ACC112 (cell line): Measurements from ENCODE around the gene RTTN.
"Not testable (repeated sequence)": the region's sequence is repeated elsewhere in the genome, so short reads cannot be mapped to it uniquely, and the experiment has no call there.

Source experiments
- H2AFZ ChIP-seq: fragments of 200-600 bp; sonication (generic); one replicate; pipeline ENCODE4 v1.6.0; 2017; ENCODE audit warnings: antibody characterized with exemption, low read length; ENCODE audit not compliant: unreplicated experiment
- H3K27ac ChIP-seq: fragments of 200-600 bp; sonication (generic); 2 replicates; pipeline ENCODE4 v1.5.1; 2014; ENCODE audit warnings: low read depth, mild to moderate bottlenecking, antibody characterized with exemption, low read length, moderate library complexity
- H3K27me3 ChIP-seq: fragments of 200-600 bp; sonication (generic); 2 replicates; pipeline ENCODE4 v1.6.1; 2014; ENCODE audit warnings: mild to moderate bottlenecking, antibody characterized with exemption, low read length, moderate library complexity, mixed read lengths; ENCODE audit not compliant: insufficient read depth
- H3K36me3 ChIP-seq: fragments of 200-600 bp; sonication (generic); 2 replicates; pipeline ENCODE4 v1.6.1; 2016; ENCODE audit warnings: mild to moderate bottlenecking, antibody characterized with exemption, low read length, moderate library complexity, mixed read lengths; ENCODE audit not compliant: insufficient read depth
- H3K4me1 ChIP-seq: fragments of 200-600 bp; sonication (generic); one replicate; pipeline ENCODE4 v1.6.1; 2016; ENCODE audit warnings: low read length, mixed read lengths; ENCODE audit not compliant: insufficient read depth, unreplicated experiment, control insufficient read depth
- H3K4me3 ChIP-seq: fragments of 200-600 bp; sonication (generic); 2 replicates; pipeline ENCODE4 v1.5.1; 2014; ENCODE audit warnings: mild to moderate bottlenecking, low read depth, low read length
- H3K79me2 ChIP-seq: fragments of 200-600 bp; sonication (generic); one replicate; pipeline ENCODE4 v1.6.0; 2016; ENCODE audit warnings: low read length; ENCODE audit not compliant: control insufficient read depth, unreplicated experiment, insufficient read depth

RTTN gene

GRCh38 chr18:70205421-70206397, at the start of gene RTTN:
Gene RTTN, minus strand, starts transcription at chr18:70205687. Its CDS starts 29 bp downstream, at chr18:70205658.
- Histone ChIP-seq H3K4me3 (peak within 1 kb of the TSS; percentile 94), H3K4me1 (peaks cover 9% of the 10 kb centered on the region)

DNA sequence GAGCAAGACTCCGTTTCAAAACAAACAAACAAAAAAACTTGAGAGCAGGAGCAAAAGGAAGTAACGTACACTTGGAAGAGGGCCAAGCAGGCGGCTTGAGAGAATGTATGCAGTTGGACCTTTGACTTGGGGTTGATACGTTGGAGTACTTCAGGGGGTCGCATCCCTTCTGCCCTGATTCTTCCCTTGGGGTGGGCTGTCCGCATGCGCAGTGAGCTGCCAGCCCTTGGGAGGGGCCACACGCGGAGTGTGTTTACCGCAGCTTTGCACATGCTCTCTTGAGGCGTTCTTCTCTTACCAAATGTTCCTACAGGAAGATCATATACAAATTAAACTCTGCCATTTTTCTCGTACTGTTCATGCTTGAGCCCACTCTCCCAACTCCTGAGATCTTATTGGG, 45.3 kb upstream of the RTTN start:
- Histone ChIP-seq H2AFZ (no peak overlapping the region), H3K4me3 (no peak overlapping the region), H3K36me3 (no peaks in the 10 kb centered on the region), H3K4me1 (peaks cover 10% of the 10 kb centered on the region), H3K27me3 (no peaks in the 10 kb centered on the region), H3K27ac (no peak overlapping the region), H3K79me2 (no peaks in the 10 kb centered on the region)

More at GRCh38 chr18:70205421-70206397, at the start of gene RTTN:
- H3K27ac ChIP-seq = peak within 1 kb of the TSS; percentile 93
- H3K79me2 ChIP-seq = peaks cover 21% of the 10 kb centered on the region
- H3K36me3 ChIP-seq = 0 out of 2 replicates have a peak, but pooled peaks cover 3% of the 10 kb centered on the region
- H3K27me3 ChIP-seq = no peaks in the 10 kb centered on the region
- peak within 1 kb of the TSS; percentile 99 for H2AFZ ChIP-seq

DNA sequence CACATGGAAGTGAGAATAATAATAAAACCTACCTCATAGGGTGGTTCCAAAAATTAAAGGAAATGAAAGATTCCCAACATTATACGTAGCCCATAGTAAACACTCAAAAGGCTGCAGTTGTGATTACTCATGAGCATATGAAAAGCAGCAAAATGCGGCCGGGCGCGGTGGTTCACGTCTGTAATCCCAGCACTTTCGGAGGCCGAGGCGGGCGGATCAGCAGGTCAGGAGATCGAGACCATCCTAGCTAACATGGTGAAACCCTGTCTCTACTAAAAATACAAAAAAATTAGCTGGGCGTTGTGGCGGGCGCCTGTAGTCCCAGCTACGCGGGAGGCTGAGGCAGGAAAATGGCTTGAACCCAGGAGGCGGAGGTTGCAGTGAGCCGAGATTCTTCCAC, 44.4 kb upstream of the RTTN start:
- peaks cover 15% of the 10 kb centered on the region for H3K4me1 ChIP-seq
- not testable (repeated sequence) for H3K4me3 ChIP-seq, H3K79me2 ChIP-seq, H2AFZ ChIP-seq, H3K27ac ChIP-seq, H3K36me3 ChIP-seq, H3K27me3 ChIP-seq

GRCh38 chr18:70249118-70249517, 43.6 kb upstream of the RTTN start:
- Histone ChIP-seq H3K4me3 (no peak overlapping the region), H3K27me3 (no peaks in the 10 kb centered on the region), H3K4me1 (peaks cover 19% of the 10 kb centered on the region), H2AFZ (no peak overlapping the region), H3K27ac (peak overlapping the region; percentile 19; the same call in 1 of the 2 replicates), H3K36me3 (no peaks in the 10 kb centered on the region), H3K79me2 (no peaks in the 10 kb centered on the region)

DNA sequence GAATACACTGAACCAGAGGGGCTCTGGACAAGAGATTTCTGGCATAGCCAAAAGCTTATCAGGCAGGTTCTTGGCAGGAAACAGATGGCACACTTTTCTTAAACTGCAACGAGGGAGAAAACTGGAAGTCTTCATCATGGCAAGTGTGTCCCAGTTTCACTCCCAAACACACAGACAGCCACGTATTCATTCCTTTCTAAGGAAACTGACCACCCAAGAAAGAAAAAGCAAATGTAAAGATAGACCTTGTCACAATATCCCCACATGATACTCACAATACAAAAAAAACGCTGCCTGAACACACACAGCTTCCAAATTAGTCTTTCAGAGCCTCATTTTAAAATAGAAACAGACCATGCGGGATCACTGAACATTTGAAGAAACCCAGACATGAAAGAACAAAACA, 40.6 kb upstream of the RTTN start:
- no peak overlapping the region for H3K27ac ChIP-seq

DNA sequence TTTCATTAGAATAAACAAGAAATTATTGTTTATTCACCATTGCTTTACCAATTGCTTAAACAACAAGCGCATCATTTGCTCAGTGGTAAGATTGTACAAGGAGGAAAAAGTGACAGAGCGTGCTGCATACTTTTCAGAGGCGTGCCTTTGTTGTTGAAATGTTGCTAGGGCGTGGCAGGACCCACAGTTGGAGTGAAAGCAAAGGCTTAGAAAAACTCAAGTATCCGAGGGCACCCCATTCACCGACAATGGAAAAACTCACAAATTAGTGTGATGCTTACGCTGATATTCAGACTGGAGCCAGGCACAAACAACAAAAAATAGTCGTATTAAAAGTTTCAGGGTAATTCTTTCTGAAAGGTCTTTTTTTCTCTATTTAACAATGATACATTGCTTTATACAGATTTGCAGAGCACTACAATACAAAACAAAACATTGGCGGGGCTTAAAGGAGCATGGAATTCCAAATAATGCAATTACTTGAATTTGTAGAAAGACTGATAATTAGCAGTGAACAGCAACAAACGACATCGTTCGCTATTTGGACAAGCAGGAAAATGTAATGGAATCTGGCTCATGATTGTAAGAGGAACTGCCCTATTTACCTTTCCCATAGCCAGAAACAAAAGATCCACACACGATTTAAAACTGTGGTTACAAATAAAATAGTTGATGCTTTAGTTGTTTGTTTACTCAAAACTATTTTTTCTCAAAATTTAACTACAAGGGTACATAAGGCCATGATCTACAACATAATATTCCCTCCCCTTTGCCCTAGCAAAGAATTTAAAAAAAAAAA, 37.8 kb upstream of the RTTN start:
- Histone ChIP-seq H3K79me2 (no peaks in the 10 kb centered on the region), H2AFZ (no peak overlapping the region), H3K4me3 (0 out of 2 replicates have a peak overlapping the region, but pooled peaks have one; percentile 10), H3K36me3 (no peaks in the 10 kb centered on the region), H3K27ac (no peak overlapping the region), H3K4me1 (peaks cover 23% of the 10 kb centered on the region), H3K27me3 (no peaks in the 10 kb centered on the region)

More for the DNA sequence above, 40.6 kb upstream of the RTTN start:
- Histone ChIP-seq H3K27me3 (no peaks in the 10 kb centered on the region), H3K36me3 (no peaks in the 10 kb centered on the region), H3K4me3 (no peak overlapping the region), H3K79me2 (no peaks in the 10 kb centered on the region), H3K4me1 (peaks cover 26% of the 10 kb centered on the region), H2AFZ (peak overlapping the region; percentile 40)

- H3K4me3 ChIP-seq, H3K27ac ChIP-seq, H3K36me3 ChIP-seq, H3K27me3 ChIP-seq, H2AFZ ChIP-seq, H3K79me2 ChIP-seq: not testable (repeated sequence)
- peaks cover 18% of the 10 kb centered on the region for H3K4me1 ChIP-seq
These were observed 31.4 kb upstream of the RTTN start for GRCh38 chr18:70236921-70237320.

- Histone ChIP-seq H3K27ac (no peak overlapping the region), H3K36me3 (no peaks in the 10 kb centered on the region), H3K79me2 (no peaks in the 10 kb centered on the region), H3K4me3 (no peak overlapping the region), H3K27me3 (no peaks in the 10 kb centered on the region), H2AFZ (no peak overlapping the region), H3K4me1 (peaks cover 18% of the 10 kb centered on the region)
These were observed 30.0 kb upstream of the RTTN start for GRCh38 chr18:70235478-70235877.

GRCh38 chr18:70234667-70235459, 29.4 kb upstream of the RTTN start:
- peak overlapping the region; percentile 37; the same call in 1 of the 2 replicates for H3K27ac ChIP-seq
- H3K79me2 ChIP-seq = no peaks in the 10 kb centered on the region
- peak overlapping the region; percentile 54 for H2AFZ ChIP-seq

GRCh38 chr18:70233974-70234373, 28.5 kb upstream of the RTTN start:
- no peaks in the 10 kb centered on the region for H3K79me2 ChIP-seq
- H3K4me3 ChIP-seq = no peak overlapping the region
- no peaks in the 10 kb centered on the region for H3K27me3 ChIP-seq
- no peak overlapping the region for H2AFZ ChIP-seq
- H3K27ac ChIP-seq = no peak overlapping the region
- H3K4me1 ChIP-seq = peaks cover 18% of the 10 kb centered on the region
- H3K36me3 ChIP-seq = no peaks in the 10 kb centered on the region

More at GRCh38 chr18:70234667-70235459, 29.4 kb upstream of the RTTN start:
- Histone ChIP-seq H3K27me3 (no peaks in the 10 kb centered on the region), H3K36me3 (no peaks in the 10 kb centered on the region), H3K4me1 (peaks cover 18% of the 10 kb centered on the region), H3K4me3 (peak overlapping the region; percentile 55)
